HEK293T (cell line): ENCODE data around the gene SLK.

Source experiments
- BHLHE40 ChIP-seq: fragments of 450-650 bp; IDR thresholded peaks from 2 replicates; pipeline ENCODE4 v1.6.1; 2016; ENCODE audit warnings: mild to moderate bottlenecking, moderate library complexity, borderline replicate concordance
- ELF4 ChIP-seq: fragments of 450-650 bp; IDR thresholded peaks from 2 replicates; pipeline ENCODE4 v1.6.1; 2017; ENCODE audit warnings: antibody characterized with exemption
- FOXK2 ChIP-seq: fragments of 450-650 bp; IDR thresholded peaks from 2 replicates; pipeline ENCODE4 v1.6.1; 2016; ENCODE audit warnings: mild to moderate bottlenecking
- FOXM1 ChIP-seq: fragments of 450-650 bp; IDR thresholded peaks from 2 replicates; pipeline ENCODE4 v1.6.1; 2017; ENCODE audit warnings: mild to moderate bottlenecking, borderline replicate concordance
- L3MBTL2 ChIP-seq: fragments of 450-650 bp; conservative IDR thresholded peaks from 2 replicates; pipeline ENCODE4 v1.6.1; 2016; ENCODE audit warnings: mild to moderate bottlenecking
- PKNOX1 ChIP-seq: fragments of 450-650 bp; IDR thresholded peaks from 2 replicates; pipeline ENCODE4 v1.6.1; 2016
- SP1 ChIP-seq: fragments of 450-650 bp; IDR thresholded peaks from 2 replicates; pipeline ENCODE4 v1.6.1; 2017
- TARDBP ChIP-seq: fragments of 450-650 bp; IDR thresholded peaks from 2 replicates; pipeline ENCODE4 v1.6.1; 2016

GRCh38 chr10:103931603-103932002, 35.3 kb upstream of the SLK start:
- TF ChIP-seq TARDBP (no peak), FOXM1 (no peak), FOXK2 (no peak), BHLHE40 (no peak), ELF4 (no peak), L3MBTL2 (no peak), PKNOX1 (no peak), SP1 (no peak)
